Measurements from ENCODE around the gene MT1F.
"Not testable (repeated sequence)": the region's sequence is repeated elsewhere in the genome, so short reads cannot be mapped to it uniquely, and the experiment has no call there.

Gene MT1F

DNA sequence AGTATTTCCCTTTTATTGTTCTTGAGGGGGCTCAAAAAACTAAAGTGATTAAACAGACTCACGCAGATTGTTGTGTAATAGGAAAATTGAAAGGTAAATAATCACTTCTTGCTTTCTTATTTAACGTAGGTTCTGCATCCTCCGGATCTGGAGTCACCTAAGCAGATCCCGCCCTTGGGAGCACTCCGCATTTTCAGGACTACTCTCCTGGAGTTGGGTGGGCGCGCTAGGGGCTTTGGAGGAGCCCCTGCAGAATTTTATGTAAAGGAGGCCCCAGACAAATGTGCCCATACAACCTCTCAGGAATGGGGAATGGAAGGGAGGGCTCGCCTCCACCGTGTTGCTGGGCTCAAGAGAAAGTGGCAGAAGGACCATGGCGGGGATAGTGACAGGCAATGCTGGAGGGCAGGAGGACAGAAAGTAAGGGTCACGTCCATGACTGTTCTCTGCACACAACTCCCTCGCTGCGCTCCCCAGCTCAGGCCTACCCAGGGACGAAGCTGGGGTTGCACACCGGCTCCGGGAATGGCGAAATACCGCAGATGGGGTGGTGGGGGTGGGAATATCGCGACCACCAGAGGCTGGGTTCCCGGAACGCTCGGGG, 41.0 kb upstream of the MT1F start:
- DNase-seq (ENCODE audit: insufficient read length) (no peak), FAIRE-seq (no peak)
- no peak for TF ChIP-seq TAF1 (IDR thresholded peaks at IDR 0.05; ENCODE audit: borderline replicate concordance, low read depth, low read length)
- no peak for TF ChIP-seq POLR2A (IDR thresholded peaks at IDR 0.05; ENCODE audit: low read depth, low read length)
- no peak for TF ChIP-seq POLR2AphosphoS5 (IDR thresholded peaks at IDR 0.05; ENCODE audit: low read depth, low read length)

DNA sequence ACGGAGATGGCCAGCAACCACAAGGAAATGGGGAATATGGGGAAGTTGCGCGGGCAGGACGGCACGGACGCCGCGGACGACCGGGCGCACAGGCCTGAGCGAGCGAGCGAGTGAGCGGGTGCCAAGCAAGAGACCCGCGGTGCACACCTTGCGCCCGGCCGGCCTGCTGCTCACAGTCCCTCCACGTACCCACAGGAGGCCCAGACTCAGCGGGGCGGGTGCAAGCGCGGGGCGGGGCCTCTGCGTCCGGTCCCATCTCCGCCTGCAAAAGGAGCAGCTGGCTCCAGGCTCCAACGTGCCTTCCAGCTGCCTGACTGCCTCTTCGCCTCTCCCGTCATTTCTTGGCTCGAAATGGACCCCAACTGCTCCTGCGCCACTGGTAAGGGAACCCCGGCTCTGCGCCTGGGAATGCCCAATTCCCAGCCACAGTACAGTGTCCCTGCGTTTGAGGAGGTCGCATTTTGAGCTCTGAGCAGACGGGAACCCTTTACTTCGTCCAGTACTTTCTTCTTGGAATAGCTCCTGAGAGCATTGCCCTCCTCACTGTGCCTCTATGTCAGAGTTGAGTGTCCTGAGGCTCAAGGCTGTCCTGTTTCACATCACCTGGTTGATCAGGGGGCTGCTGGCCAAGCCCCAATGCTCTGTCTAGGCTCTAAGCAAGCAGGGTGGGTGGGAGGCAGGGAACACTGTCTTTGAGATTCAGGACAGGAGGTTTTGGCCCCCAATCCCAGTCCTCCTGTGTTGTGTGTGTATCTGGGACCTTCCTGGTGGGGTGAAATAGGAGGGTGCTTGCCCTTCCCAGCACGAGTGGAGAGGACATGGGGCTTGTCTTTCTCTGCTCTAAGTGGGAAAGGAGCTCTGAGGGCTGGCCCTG, 40.3 kb upstream of the MT1F start:
- DNase-seq (ENCODE audit: insufficient read length), result no peak
- no peak for FAIRE-seq
- TF ChIP-seq TAF1 (IDR thresholded peaks at IDR 0.05; ENCODE audit: borderline replicate concordance, low read depth, low read length) (no peak), POLR2A (IDR thresholded peaks at IDR 0.05; ENCODE audit: low read depth, low read length) (no peak), POLR2AphosphoS5 (IDR thresholded peaks at IDR 0.05; ENCODE audit: low read depth, low read length) (no peak)

DNA sequence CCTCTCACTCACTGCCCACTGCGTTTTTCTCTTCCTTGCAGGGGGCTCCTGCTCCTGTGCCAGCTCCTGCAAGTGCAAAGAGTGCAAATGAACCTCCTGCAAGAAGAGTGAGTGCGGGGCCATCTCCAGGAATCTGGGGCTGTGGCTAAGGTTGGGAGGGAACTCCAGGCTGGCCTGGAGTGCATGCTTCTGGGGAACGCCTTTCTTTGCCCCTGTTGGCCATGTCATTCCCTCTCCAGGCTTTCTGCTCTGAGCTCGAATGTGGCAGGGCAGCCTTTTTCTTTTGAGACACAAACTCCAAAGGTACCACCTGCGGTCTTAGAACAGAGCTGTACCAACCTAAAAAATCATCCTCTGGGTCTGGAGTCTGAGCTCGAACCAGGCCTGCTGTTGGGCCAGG, 39.6 kb upstream of the MT1F start:
- TF ChIP-seq POLR2AphosphoS5 (IDR thresholded peaks at IDR 0.05; ENCODE audit: low read depth, low read length), result no peak
- TF ChIP-seq TAF1 (IDR thresholded peaks at IDR 0.05; ENCODE audit: borderline replicate concordance, low read depth, low read length), result no peak
- TF ChIP-seq POLR2A (IDR thresholded peaks at IDR 0.05; ENCODE audit: low read depth, low read length), result no peak
- no peak for DNase-seq (ENCODE audit: insufficient read length)
- FAIRE-seq, result no peak

DNA sequence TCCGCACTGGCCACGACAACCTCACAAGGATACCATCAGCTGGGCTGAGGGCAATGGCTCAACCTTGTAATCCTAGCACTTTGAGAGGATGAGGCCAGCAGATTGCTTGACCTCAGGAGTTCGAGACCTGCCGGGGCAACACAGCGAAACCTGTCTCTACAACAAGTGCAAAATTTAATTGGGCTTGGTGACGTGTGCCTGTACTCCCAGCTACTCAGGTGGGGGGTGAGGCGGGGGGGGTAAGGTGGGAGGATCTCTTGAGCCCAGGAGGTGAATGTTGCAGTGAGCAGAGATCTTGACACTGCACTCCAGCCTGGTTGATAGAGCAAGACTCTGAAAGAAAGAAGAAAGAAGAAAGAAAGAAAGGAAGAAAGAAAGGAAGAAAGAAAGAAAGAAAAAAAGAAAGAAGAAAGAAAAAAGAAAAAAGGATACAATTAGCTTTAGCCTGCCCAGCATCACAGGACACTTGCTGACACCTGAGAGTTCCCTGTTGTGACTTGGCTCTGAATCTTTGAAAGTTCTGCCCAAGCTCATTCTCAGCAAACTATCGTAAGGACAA, 37.3 kb upstream of the MT1F start:
- TF ChIP-seq POLR2AphosphoS5 (IDR thresholded peaks at IDR 0.05; ENCODE audit: low read depth, low read length) (no peak), TAF1 (IDR thresholded peaks at IDR 0.05; ENCODE audit: borderline replicate concordance, low read depth, low read length) (no peak), POLR2A (IDR thresholded peaks at IDR 0.05; ENCODE audit: low read depth, low read length) (no peak)
- DNase-seq (ENCODE audit: insufficient read length) (no peak), FAIRE-seq (no peak)

DNA sequence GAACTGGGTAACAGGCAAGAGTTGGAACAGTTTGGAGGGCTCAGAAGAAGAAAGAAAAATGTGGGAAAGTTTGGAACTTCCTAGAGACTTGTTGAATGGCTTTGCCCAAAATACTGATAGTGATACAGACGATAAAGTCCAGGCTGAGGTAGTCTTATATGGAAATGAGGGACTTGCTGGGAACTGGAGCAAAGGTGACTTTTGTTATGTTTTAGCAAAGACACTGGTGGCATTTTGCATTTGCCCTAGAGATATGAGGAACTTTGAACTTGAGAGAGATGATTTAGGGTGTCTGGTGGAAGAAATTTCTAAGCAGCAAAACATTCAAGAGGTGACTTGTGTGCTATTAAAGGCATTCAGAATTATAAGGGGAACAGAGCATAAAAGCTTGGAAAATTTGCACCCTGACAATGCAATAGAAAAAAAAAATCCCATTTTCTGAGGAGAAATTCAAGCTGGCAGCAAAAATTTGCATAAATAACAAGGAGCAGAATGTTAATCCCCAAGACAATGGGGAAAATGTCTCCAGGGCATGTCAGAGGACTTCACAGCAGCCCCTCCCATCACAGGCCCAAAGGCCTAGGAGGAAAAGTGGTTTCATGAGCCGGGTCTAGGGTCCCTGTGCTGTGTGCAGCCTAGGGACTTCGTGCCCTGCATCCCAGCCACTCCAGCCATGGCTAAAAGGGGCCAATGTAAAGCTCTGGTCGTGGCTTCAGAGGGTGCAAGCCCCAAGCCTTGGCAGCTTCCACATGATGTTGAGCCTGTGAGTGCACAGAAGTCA, 35.9 kb upstream of the MT1F start:
- FAIRE-seq; DNase-seq (ENCODE audit: insufficient read length): not testable (repeated sequence)

DNA sequence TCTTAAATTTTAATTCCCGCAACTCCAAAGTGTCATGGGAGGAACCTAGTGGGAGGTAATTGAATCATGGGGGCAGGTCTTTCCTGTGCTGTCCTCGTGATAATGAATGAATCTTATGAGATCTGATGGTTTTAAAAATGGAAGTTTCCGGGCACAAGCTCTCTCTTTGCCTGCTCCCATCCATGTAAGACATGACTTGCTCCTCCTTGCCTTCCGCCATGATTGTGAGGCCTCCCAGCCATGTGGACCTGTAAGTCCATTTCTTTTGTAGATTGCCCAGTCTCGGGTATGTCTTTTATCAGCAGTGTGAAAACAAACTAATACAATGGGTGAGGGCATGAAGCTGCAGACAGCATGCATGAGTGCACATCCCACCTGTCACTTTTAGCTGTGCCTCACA, 34.6 kb upstream of the MT1F start:
- not testable (repeated sequence) for FAIRE-seq; DNase-seq (ENCODE audit: insufficient read length)

DNA sequence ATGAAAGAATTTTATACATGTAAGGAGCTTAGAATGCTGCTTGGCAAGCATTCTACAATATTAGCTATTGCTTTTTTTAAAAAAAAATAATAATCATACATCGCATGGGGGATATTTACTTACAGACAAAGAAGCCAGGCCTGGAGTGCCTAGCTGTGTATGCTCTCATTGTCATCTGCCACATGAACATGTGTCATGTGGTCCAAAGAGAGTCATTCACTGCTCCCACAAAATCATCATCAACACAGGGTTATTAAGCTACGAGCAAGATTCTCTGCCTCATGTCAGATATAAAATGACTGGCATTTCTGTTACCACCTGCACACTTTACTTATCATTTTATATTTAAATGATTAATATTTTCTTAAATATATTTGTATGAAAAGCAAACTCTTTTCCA, 34.1 kb upstream of the MT1F start:
- FAIRE-seq (no peak), DNase-seq (ENCODE audit: insufficient read length) (no peak)
- TF ChIP-seq POLR2AphosphoS5 (IDR thresholded peaks at IDR 0.05; ENCODE audit: low read depth, low read length), result no peak
- no peak for TF ChIP-seq POLR2A (IDR thresholded peaks at IDR 0.05; ENCODE audit: low read depth, low read length)
- no peak for TF ChIP-seq TAF1 (IDR thresholded peaks at IDR 0.05; ENCODE audit: borderline replicate concordance, low read depth, low read length)

DNA sequence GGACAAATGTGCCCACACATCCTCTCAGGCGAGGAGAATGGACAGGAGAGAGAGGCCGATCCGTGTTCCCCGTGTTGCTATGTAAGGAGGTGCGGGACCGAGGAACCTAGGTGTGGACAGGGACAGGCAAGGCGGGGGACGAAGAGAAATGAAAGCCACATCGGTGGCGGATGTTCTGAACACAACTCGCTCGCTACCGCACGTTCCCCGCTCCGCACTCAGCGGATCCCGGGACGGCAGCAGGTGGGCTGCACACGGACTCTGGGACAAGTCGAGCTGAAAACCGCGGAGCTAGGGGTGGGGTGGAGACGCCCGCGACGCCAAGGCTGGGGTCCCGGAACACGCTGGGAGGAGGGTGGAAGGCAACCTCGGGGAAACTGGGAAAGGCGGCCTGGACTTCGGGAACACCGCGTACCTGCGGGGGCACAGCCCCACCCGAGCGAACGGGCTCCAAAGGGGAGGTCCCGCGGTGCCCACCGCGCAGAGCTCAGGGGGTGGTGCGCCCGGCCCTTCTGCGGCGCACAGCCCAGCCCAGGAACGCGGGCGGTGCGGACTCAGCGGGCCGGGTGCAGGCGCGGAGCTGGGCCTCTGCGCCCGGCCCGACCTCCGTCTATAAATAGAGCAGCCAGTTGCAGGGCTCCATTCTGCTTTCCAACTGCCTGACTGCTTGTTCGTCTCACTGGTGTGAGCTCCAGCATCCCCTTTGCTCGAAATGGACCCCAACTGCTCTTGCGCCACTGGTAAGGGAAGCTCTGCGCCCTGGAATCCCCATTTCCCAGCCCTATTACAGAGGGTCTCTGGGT, 32.4 kb upstream of the MT1F start, which contains the start of gene MT1E:
TSS of gene MT1E (plus strand) at position 642 of the 803 bp plus-strand sequence. CDS start at position 713, 71 bp downstream.
- TF ChIP-seq POLR2A (IDR thresholded peaks at IDR 0.05; ENCODE audit: low read depth, low read length), result no peak
- no peak for TF ChIP-seq TAF1 (IDR thresholded peaks at IDR 0.05; ENCODE audit: borderline replicate concordance, low read depth, low read length)
- no peak for TF ChIP-seq POLR2AphosphoS5 (IDR thresholded peaks at IDR 0.05; ENCODE audit: low read depth, low read length)
- FAIRE-seq, result no peak
- DNase-seq (ENCODE audit: insufficient read length), result no peak

DNA sequence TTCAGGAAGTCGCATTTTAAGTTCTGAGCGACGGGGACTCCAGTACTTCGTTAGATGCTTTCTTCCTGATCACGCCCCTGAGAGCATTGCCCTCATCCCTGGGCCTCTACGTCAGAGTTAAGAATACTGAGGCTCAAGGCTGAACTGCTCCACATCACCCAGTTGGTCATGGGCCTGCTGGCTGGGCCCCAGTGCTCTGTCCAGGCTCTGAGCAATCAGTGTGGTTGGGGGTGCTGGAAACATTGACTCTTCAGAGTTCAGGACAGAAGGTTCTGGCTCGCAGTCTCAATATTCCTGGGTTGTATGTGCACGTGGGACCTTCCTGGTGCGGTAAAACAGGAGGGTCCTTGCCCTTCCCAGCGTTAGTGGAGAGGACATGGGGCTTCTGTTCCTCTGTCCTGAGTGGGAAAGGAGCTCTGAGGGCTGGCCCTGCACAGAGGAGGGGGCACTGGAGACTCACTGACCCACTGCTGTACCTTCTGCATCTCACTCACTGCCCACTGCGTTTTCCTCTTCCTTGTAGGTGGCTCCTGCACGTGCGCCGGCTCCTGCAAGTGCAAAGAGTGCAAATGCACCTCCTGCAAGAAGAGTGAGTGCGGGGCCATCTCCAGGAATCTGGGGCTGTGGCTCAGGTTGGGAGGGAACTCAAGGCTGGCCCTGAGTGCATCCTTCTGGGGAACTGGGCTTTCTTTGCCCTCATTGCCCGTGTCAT, 31.7 kb upstream of the MT1F start:
- TF ChIP-seq POLR2A (IDR thresholded peaks at IDR 0.05; ENCODE audit: low read depth, low read length) (no peak), TAF1 (IDR thresholded peaks at IDR 0.05; ENCODE audit: borderline replicate concordance, low read depth, low read length) (no peak), POLR2AphosphoS5 (IDR thresholded peaks at IDR 0.05; ENCODE audit: low read depth, low read length) (no peak)
- FAIRE-seq (no peak), DNase-seq (ENCODE audit: insufficient read length) (no peak)

DNA sequence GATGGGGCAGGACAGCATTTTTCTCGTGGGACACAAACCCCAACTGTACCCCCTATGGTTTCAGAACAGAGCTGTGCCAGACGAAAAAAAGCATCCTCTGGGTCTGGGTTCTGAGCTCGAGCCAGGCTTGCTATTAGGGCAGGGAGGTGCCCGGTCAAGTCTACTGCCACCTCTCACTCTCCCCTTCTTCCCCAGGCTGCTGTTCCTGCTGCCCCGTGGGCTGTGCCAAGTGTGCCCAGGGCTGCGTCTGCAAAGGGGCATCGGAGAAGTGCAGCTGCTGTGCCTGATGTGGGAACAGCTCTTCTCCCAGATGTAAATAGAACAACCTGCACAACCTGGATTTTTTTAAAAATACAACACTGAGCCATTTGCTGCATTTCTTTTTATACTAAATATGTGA, 31.1 kb upstream of the MT1F start:
- FAIRE-seq, result no peak
- no peak for TF ChIP-seq POLR2A (IDR thresholded peaks at IDR 0.05; ENCODE audit: low read depth, low read length)
- no peak for TF ChIP-seq TAF1 (IDR thresholded peaks at IDR 0.05; ENCODE audit: borderline replicate concordance, low read depth, low read length)
- no peak for TF ChIP-seq POLR2AphosphoS5 (IDR thresholded peaks at IDR 0.05; ENCODE audit: low read depth, low read length)

More for the DNA sequence above, 31.1 kb upstream of the MT1F start:
- no peak for DNase-seq (ENCODE audit: insufficient read length)
